GM21825 (cell line): ENCODE data around the gene FRMPD4.
A peak's percentile ranks its signal among the peaks of the same experiment; 100 is the strongest.

Experiments
- ATAC-seq: cut with Tn5 transposase; IDR thresholded peaks from one replicate; pipeline ENCODE4 v1.9.1; 2021; ENCODE audit warnings: mild to moderate bottlenecking, moderate library complexity; ENCODE audit not compliant: unreplicated experiment

Gene FRMPD4

DNA sequence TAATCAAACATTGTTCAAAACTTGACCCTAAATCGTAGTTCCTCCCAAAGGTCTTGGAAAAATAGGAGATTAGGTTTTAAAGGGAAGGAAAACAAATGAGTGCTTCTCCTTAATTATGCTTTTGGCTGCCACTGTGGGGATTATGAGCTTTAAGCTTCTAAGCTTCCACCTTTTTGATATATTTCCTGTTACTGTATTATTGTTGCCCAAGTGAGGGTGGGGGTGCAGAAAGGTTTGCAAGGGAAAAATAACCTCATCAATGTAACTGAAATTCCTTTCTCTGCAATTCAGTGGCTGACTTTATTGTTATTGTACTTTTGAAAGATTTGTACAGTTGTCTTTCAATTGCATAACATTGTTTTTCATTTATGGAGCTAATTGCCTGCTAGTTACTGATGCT lies 285.1 kb downstream of the FRMPD4 start:
- no peak for ATAC-seq

DNA sequence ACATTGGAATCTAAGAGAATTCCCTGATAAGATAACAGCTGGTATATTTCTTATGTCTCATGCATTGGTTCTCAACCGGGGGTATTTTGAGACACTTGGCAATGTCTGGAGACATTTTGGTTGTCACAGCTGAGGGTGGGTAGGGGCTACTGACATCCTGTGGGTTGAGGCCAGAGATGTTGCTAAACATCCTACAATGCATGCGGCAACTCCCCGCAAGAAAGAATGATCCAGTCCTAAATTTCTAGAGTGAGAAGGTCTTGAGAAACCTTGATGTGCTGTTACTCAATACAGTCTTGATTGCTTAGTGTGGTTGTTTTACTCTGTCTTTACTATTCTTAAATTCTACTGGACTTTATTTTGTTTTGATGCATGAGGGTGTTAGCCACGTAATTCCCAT lies 287.2 kb downstream of the FRMPD4 start:
- no peak for ATAC-seq

DNA sequence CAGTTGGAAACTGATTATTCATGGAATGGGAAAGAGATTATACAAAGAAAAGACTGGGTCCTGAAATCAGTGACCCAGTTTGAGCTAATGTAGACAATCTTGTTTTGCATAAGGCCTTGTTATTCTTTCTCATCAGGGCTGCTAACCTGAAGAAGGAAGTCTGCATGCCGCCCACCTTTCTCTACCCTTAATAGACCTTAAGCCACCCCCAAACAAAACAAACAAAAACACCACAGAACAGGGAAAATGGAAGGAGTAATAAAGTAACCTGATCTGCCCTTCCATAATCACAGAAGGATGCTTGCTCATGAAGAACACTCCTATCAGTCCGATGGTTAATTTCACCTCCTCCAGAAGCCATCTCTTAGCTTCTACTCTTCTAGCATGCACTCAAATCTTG lies 288.1 kb downstream of the FRMPD4 start:
- ATAC-seq = no peak

DNA sequence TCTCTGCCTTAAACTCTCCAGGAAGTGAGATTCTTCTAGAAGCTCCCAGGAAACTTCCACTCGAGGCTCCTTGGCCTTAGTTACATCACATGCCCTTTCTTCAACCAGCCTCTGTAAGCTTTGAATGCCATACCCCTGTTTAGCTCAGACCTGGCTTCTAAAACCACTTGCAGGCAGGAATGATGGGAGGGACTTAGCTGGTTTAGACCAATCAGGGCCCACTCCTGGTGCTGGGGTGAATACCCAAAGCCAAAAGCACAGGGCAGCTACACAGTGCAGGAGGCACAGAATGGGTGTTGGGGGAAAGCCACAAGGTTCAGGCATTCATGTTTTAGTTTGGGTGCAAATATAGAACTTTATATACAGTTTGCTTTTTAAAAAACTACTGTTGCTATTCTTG lies 296.2 kb downstream of the FRMPD4 start:
- ATAC-seq = no peak

DNA sequence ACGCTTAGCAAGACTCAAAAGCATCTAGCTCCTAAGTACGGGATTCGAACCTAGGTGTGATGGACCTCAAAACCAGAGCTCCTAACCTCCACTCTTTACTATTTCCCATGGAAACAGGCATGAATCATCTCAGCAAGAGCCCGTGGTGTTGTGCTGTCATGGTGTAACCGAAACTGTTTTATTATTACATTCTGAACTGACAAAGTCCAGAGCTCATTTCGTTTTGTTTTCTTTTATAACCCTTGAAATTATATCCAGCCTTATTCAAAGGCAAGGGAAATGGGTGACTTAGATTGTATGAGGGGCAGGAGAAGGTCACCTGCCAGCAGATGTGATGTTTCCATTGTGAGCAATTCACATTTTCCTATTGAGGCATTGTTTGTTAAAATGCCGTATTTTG lies 301.1 kb downstream of the FRMPD4 start:
- no peak for ATAC-seq

DNA sequence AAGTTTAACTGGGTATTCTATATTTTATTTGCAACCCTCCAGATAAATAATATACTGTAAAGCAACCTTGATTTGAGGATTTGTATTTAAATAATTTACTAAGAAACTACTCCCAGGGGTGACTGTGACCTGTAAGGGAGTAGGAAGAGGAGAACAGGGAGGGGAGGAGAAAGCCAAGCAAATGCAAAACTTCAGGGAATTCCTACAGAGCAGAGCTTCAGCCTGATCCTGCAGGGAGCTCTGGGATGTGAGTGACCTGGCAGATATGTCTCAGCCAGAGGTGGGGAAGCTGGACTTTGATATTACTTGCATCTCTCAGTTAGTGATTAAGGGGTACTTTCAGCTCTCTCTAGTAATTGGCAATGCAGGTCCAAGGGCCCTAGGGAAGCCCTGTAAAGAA lies 302.0 kb downstream of the FRMPD4 start:
- ATAC-seq = no peak

DNA sequence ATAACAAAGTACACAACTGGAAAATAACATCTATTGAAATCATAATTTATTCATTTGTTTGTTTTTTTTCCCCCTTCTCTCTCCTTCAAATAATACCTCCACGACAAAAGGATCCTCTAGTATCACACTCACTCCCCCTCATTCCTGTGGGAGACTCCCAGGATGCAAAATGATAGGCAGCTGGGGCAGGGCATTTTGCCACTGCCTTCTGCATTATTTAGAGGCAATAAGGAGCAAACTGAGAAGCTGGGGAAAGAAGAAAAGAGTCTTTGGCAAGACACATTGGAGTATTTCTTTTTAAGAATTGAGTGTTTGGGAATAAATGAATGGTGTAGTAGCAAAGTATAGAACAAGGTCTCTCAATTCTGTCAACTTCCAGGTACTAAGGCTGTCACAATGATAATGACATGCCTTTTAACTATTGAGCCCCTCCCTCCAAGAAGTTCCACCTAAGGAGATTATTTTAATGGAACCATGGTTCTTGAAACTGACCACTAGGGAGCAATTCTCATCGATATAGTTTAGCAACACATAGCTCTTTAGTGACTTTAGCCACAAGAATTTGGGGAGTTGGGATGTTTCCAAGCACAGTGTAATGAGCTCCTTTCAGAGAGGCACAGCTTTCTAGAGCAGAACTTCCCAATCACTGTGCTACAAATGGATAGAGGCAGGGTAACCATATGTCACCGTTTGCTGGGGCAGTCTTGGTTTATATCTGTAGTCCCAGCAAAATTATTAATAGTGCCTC lies 303.3 kb downstream of the FRMPD4 start:
- no peak for ATAC-seq

DNA sequence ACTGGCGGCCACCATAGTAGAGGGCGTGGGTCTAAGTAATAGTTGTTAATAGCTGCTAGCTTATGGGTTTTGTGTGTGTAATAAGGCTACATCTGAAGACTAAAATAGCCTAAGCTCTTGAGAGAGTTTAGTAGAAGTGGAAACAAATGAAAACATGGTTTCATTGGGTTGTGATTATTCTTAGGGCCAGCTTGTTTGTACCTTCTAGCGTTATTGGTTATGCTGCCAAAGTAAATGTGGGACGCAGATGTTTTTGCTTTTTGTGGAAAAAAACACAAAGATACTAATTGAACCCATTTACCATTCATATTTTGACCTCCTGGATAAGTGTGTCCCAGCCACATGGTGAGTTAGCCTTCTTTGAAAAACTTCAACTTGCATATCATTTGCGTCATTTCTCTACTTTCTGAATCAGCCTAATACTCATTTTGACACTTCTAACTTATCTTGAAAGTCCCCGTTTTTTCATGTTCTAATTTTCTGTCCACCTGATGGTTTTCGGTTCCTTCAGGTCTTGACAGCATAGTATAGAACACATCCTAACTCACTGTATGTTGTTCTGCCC lies 305.3 kb downstream of the FRMPD4 start:
- peak; percentile 72 for ATAC-seq

DNA sequence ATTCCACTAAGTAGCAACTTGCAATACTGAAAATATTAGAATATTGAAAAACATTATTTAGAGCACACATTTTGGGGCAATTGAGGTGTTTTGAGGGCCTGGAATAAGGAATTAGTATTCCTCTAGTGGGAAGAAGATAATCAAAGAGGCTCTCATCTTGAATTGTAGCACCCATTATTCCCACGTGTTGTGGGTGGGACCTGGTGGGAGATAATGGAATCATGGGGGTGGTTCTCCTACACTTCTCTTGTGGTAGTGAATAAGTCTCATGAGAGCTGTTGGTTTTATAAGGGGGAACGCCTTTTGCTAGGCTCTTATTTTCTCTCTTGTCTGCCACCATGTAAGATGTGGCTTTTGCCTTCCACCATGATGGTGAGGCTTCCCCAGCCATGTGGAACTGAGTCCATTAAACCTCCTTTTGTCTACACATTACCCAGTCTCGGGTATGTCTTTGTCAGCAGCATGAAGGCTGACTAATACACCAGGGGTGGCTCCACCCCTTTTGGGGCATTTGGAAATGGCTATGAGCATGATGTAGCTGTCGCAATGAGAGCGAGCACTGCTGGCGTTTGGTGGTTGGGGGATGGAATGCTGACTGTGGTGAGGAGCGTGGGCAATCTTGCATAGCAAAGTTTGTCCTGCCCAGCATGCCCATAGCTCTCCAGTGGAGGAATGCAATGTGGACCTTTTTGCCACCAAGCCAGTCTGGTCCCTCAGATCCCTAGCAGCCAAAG lies 308.2 kb downstream of the FRMPD4 start:
- ATAC-seq = no peak

DNA sequence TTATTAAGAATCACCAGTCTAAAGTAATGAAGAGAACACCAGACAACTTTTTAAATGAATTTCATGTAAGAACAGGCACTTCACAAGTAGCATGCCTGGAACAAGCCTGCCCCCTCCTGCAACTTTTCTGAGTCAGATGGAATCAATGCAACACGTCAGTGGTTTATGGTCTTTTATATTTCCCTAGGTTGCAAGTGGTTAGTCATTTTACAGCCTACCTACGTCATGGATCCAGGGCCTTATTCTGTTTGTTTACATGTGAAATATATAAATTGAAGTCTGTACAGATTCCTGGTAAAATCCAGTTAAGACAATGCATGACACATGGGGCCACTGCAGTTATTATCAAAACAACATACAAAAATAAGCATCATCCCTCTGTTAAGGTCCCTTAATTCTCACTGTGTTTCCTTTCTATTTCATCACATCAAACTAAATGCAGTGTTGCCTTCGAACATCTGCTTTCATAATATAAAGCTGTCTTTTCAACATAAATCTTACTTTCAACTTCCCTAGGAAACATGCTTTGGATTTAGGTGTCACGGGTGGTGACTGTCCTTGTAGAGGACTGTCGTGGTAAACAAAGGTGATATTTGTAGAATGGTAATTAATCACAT lies 309.3 kb downstream of the FRMPD4 start:
- no peak for ATAC-seq

DNA sequence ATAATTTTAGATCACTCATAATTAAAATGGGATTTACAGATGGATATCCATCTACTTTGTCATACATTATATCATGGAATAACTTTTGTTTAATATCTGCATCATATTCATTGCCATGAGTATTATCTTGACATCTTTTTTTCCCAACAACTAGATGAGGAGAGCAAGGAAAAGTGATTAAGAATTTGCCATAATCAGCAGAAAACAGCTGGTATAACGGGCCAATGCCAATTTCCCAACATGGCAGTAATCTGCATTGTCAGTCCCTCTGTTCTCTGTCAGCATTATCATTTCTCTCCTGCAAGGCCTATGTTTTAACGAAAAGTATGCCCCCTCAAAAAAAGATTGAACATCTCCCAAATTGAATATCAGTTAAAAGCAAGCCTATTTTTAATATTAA lies 314.0 kb downstream of the FRMPD4 start:
- ATAC-seq = no peak

DNA sequence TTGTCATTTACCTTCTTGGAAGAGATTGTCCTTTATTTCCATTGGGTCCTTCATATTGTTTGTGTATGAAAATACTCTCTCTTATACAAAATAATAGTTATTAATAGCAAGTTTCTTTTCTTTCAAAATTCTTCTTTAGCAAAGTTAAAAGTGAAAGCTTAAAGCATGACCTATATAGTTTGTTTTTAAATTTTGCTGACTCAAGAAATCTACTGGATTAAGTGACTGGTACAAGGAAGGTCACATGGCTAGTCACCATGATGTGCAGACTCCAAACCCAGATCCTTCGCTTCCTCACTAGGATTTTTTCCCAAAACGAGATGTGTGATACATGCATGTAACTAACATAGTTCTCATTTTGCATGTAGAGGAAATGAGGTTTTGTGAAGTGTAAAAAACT lies 322.7 kb downstream of the FRMPD4 start:
- ATAC-seq = no peak

DNA sequence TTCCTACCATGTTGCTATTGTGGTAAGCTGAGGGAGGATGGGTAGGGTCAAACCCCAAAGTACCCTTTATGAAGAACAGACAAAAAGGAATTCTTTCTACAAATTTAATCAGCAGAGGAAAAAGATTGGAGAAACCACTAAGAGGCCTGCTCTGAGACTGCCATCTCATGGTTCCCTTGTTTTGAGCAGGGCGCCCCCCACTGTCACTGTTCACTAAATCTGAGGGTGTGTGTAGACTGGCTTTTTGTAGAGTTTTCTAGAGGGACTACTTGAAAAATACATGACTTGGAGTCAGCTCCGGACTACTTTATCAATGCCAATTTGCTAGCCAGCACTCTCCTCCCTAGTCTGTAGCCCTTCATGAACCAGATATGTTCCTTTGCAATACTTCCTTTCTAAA lies 324.8 kb downstream of the FRMPD4 start:
- no peak for ATAC-seq

DNA sequence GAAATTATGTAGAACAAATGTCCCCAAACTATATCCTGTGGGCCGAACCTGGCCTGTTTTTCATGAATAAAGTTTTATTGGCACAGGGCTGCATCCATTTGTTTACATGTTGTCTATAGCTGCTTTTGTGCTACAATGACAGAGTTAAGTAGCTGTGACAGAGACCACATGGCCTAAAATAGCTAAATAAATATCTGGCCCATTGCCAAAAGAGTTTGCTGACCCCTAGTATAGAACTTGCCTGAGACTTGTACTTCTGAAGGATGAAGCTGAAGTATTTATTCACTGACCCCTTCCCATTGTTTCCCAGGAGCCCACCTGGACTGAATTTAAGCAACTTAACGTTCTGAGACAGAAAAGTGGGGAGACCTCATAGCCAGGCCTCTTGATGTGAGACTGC lies 325.6 kb downstream of the FRMPD4 start:
- no peak for ATAC-seq

DNA sequence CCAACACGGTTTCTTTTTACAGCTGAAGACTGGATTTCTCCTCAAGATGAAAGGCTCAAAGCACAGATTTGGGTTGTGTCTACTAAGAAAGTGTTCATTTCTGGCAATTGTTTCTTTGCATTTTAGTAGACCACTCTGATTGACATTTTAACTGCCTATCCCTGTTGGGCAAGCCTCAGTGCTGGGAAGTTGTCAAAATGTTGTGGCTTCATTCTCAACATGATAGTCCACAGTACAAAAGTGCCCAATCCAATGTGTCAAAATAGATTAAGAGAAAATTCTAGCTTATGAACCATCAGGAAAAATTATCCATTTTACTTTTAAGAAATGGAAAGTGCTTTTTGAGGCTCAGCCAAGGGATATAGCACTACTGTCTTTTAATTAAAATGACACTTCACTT lies 329.0 kb downstream of the FRMPD4 start:
- no peak for ATAC-seq

DNA sequence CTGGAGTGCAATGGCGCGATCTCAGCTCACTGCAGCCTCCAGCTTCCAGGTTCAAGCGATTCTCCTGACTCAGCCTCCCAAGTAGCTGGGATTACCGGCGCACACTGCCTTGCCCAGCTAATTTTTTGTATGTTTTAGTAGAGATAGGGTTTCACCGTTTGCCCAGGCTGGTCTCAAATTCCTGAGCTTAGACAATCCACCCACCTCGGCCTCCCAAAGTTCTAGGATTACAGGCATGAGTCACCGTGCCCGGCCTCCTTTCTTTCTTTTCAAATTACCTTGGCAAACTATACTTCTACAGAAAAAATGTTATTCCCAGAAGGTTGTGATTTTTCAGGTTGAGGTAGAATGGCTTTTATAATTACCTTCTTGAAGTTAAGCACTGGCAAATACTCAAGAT lies 331.0 kb downstream of the FRMPD4 start:
- ATAC-seq = no peak

DNA sequence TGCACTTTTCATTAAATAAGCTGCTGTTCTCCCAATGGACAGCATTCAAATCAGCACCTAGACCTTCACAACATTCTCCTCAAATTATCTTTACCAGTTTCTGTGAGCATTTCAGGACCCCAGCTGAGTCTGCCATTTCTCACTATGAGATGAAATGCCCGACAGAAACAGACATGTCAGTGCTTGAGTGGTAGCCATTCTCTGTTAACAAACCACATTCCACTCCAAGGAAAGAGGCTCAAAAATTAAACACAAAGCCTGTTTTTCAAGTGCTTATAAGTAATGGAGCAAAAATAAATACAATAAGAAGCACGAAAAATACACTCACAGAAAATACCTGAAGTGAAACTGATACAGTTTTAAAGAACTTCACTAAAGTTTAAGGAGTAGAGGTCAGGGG lies 332.8 kb downstream of the FRMPD4 start:
- ATAC-seq = no peak

DNA sequence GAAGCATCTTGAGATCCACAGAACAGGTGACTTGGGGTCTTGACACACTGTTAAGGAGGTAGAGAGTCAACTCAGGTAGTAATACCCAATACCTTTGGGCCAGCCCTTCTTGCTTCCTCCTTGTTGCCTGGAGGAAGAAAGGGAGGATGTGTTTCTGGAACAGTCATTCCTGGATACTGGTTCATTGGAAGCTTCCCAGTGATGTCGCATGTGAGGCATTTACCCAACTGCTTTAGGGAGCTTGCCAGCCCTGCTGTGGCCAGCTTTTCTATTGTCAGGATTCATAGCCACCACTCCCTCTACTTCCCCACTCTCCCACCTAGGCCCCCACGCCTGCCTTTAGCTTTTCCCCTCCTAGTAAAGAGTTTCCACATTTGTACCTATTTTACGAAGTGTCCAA lies 342.7 kb downstream of the FRMPD4 start:
- ATAC-seq = no peak

DNA sequence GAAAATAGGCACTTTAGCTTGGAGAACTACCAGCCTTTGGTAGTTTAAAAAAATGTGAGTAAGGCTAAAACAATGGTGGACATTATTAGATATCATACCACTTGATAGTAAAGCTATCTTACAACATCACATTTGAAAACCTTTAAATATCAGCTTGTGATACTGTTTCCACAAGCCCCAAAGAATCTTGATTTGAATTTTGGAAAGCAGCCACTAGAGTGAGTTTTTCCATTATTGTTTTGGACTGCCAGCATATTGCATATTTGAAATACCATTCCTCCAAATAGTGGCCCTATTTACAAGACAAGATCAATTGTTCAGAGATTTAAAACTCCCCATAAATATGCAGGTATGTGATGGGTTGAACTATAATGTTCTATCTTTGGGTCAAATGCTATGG lies 349.9 kb downstream of the FRMPD4 start:
- ATAC-seq = no peak

DNA sequence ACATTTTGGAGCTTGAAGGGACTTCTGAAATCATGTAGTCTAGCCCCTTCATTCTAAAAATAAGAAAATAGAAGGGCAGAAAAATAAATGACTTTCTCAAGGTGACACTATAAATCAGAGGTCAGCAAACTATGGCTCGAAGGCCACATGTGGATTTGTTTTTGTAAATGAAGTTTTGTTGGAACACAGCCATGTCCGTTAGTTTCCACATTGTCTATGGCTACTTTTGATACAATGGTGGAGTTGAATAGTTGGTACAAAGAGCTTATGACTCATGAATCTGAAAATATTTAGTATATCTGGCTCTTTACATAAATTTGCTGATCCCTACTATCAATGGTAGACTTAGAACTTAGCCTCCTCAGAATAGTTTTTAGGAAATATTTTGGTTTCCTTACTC lies 350.5 kb downstream of the FRMPD4 start:
- no peak for ATAC-seq

DNA sequence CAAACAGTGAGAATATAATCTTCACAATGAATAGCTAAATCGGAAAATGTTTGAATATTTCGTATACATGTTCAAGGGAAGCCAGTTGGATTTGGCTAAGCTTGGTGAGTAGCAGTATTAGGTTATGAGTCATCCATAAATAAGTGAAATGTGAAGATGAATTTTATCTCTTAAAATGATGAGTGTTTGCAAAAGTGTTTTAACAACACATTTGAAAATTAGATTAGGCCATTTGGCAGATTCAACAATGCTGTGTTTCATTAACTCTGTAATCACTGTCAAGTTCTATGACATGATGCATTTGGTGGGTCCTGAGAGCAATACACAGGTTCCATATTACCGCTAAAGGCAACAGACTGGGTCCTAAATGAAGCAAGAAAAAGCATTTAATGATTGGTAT lies 351.1 kb downstream of the FRMPD4 start:
- ATAC-seq = no peak
